GM12891 (cell line): ENCODE results near the gene STAG3.
"Not testable (repeated sequence)": the region's sequence is repeated elsewhere in the genome, so short reads cannot be mapped to it uniquely, and the experiment has no call there.

Experiments
- DNase-seq: peaks from one replicate; pipeline ENCODE4 v3.0.0; 2011; ENCODE audit warnings: low spot score; ENCODE audit not compliant: insufficient read length
- FAIRE-seq: peaks from 2 replicates; lab custom pipeline; 2011; peaks lifted over from hg19 to GRCh38; lab: Jason Lieb, UNC
- PAX5 ChIP-seq: IDR thresholded peaks from 2 replicates; pipeline ENCODE4 v1.6.1; 2011; ENCODE audit warnings: low read length, moderate library complexity, mild to moderate bottlenecking; ENCODE audit not compliant: insufficient read depth, severe bottlenecking
- POLR2A ChIP-seq: IDR thresholded peaks from 2 replicates; pipeline ENCODE4 v1.6.1; 2011; ENCODE audit warnings: low read depth, low read length, control low read depth
- POLR2AphosphoS5 ChIP-seq: IDR thresholded peaks from 2 replicates; pipeline ENCODE4 v1.6.1; 2011; ENCODE audit warnings: low read depth, low read length, control low read depth
- POU2F2 ChIP-seq: IDR thresholded peaks from 2 replicates; pipeline ENCODE4 v1.6.1; 2011; ENCODE audit warnings: low read depth, mild to moderate bottlenecking, control low read depth, low read length, moderate library complexity
- SPI1 ChIP-seq: IDR thresholded peaks from 2 replicates; pipeline ENCODE4 v1.6.1; 2011; ENCODE audit warnings: low read depth, low read length, control low read depth
- TAF1 ChIP-seq: IDR thresholded peaks from 2 replicates; pipeline ENCODE4 v1.6.1; 2011; ENCODE audit warnings: low read depth, low read length, control low read depth

Gene STAG3

GRCh38 chr7:100221767-100222444 is 44.2 kb downstream of the STAG3 start:
- FAIRE-seq (no peak), DNase-seq (no peak)
- TF ChIP-seq TAF1 (no peak), POU2F2 (no peak), POLR2AphosphoS5 (no peak), SPI1 (no peak), PAX5 (no peak), POLR2A (no peak)

- TF ChIP-seq SPI1 (no peak), POLR2AphosphoS5 (no peak), POLR2A (no peak), PAX5 (no peak), POU2F2 (no peak), TAF1 (no peak)
- no peak for DNase-seq
- FAIRE-seq: no peak
These were observed 44.9 kb downstream of the STAG3 start for GRCh38 chr7:100222445-100223132.

- FAIRE-seq, DNase-seq: not testable (repeated sequence)
- peak; percentile 50; the same call in 1 of the 2 replicates for TF ChIP-seq POLR2A
- 0 out of 2 replicates have a peak, but pooled peaks have one; percentile 23 for TF ChIP-seq POLR2AphosphoS5
These were observed 45.7 kb downstream of the STAG3 start for GRCh38 chr7:100223376-100223927.

- not testable (repeated sequence) for DNase-seq, FAIRE-seq
These were observed 47.2 kb downstream of the STAG3 start for GRCh38 chr7:100224891-100225290.

- FAIRE-seq, DNase-seq: not testable (repeated sequence)
- TF ChIP-seq POLR2A: peak; percentile 49
These were observed 57.1 kb downstream of the STAG3 start for GRCh38 chr7:100234660-100235317.

- not testable (repeated sequence) for DNase-seq, FAIRE-seq
These were observed 62.3 kb downstream of the STAG3 start for GRCh38 chr7:100239975-100240374.

GRCh38 chr7:100243385-100243784 is 65.7 kb downstream of the STAG3 start:
- FAIRE-seq, DNase-seq: not testable (repeated sequence)

GRCh38 chr7:100244988-100245605 is 67.4 kb downstream of the STAG3 start:
- DNase-seq: not testable (repeated sequence)

GRCh38 chr7:100246121-100246864 is 68.6 kb downstream of the STAG3 start:
- FAIRE-seq, DNase-seq: not testable (repeated sequence)

More at GRCh38 chr7:100244988-100245605, 67.4 kb downstream of the STAG3 start:
- FAIRE-seq: not testable (repeated sequence)

GRCh38 chr7:100246865-100247137 is 69.1 kb downstream of the STAG3 start:
- FAIRE-seq, DNase-seq: not testable (repeated sequence)

GRCh38 chr7:100247152-100247757 is 69.5 kb downstream of the STAG3 start:
- DNase-seq (no peak), FAIRE-seq (no peak)
- no peak for TF ChIP-seq TAF1
- TF ChIP-seq POLR2AphosphoS5: no peak
- no peak for TF ChIP-seq PAX5
- no peak for TF ChIP-seq POU2F2
- no peak for TF ChIP-seq SPI1
- no peak for TF ChIP-seq POLR2A
